ENCODE measurements around the gene UBE2L5.

The UBE2L5 gene

DNA sequence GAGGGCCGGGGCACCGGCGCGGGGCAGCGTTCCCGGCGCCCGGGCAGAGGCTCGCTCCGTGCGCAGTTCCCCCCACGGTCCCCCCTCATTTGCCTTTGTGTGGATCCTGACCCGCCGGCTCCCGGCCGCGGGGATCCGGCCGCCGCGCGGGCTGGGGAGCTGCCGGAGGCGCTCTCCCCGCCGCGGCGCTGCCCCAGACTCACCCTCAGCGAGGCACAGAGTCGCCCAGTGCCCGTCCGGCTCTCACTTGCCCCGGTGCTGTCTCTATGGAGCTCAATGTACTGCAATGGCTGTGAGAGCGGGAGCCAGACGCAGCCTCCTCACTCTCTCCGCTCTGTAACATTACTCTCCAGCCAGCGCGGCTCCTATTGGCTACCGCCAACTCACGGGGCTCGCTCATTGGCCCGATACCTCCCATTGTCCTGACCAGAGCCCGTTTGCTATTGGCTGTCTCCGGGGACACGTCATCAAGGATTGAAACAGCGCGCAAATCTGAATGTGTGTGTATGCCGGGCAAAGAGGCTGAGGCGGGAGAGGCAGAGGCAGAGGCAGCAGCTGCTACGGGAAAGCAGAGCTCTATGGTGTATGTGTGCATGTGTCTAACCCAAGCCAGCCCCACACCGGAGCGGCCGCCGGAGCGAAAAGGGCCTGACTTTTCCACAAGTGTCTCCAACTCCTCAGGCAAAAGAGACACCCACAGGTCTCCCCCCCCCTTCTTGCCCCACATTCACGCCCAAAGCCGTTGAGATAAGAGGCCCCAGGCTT, 43.5 kb downstream of the UBE2L5 start, which contains the start of gene HMGB1 (continued):
- TF ChIP-seq OVOL3 (tag by site-specific recombination; IDR thresholded peaks at IDR 0.05), result no peak
- peak; percentile 90 for TF ChIP-seq SP2 (tag by site-specific recombination; IDR thresholded peaks at IDR 0.05)
- TF ChIP-seq ZNF23 (tag by site-specific recombination; IDR thresholded peaks at IDR 0.05; ENCODE audit: borderline replicate concordance), result no peak
- TF ChIP-seq ZBTB26 (tag by site-specific recombination; optimal IDR thresholded peaks at IDR 0.05), result peak; percentile 30
- no peak for TF ChIP-seq ZNF670 (tag by site-specific recombination; IDR thresholded peaks at IDR 0.05; ENCODE audit: low read depth)
- peak; percentile 86 for TF ChIP-seq ZNF335 (tag by site-specific recombination; conservative IDR thresholded peaks at IDR 0.05)
- no peak for TF ChIP-seq ZNF324 (tag by site-specific recombination; IDR thresholded peaks at IDR 0.05)
- TF ChIP-seq SALL2 (tag by site-specific recombination; IDR thresholded peaks at IDR 0.05; ENCODE audit: borderline replicate concordance), result no peak
- no peak for TF ChIP-seq ZNF140 (tag by site-specific recombination; IDR thresholded peaks at IDR 0.05)
- TF ChIP-seq ZNF433 (tag by site-specific recombination; IDR thresholded peaks at IDR 0.05; ENCODE audit: low read depth), result no peak
- TF ChIP-seq ZNF560 (tag by site-specific recombination; IDR thresholded peaks at IDR 0.05; ENCODE audit: borderline replicate concordance), result no peak
- TF ChIP-seq, protein P1, sequence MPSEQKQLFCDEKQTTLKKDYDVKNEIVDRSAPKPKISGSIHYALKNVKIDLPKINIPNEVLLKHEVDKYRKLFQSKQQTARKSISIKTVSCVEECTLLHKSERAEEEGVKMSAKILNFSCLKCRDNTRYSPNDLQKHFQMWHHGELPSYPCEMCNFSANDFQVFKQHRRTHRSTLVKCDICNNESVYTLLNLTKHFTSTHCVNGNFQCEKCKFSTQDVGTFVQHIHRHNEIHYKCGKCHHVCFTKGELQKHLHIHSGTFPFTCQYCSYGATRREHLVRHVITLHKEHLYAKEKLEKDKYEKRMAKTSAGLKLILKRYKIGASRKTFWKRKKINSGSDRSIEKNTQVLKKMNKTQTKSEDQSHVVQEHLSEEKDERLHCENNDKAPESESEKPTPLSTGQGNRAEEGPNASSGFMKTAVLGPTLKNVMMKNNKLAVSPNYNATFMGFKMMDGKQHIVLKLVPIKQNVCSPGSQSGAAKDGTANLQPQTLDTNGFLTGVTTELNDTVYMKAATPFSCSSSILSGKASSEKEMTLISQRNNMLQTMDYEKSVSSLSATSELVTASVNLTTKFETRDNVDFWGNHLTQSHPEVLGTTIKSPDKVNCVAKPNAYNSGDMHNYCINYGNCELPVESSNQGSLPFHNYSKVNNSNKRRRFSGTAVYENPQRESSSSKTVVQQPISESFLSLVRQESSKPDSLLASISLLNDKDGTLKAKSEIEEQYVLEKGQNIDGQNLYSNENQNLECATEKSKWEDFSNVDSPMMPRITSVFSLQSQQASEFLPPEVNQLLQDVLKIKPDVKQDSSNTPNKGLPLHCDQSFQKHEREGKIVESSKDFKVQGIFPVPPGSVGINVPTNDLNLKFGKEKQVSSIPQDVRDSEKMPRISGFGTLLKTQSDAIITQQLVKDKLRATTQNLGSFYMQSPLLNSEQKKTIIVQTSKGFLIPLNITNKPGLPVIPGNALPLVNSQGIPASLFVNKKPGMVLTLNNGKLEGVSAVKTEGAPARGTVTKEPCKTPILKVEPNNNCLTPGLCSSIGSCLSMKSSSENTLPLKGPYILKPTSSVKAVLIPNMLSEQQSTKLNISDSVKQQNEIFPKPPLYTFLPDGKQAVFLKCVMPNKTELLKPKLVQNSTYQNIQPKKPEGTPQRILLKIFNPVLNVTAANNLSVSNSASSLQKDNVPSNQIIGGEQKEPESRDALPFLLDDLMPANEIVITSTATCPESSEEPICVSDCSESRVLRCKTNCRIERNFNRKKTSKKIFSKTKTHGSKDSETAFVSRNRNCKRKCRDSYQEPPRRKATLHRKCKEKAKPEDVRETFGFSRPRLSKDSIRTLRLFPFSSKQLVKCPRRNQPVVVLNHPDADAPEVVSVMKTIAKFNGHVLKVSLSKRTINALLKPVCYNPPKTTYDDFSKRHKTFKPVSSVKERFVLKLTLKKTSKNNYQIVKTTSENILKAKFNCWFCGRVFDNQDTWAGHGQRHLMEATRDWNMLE (tag by site-specific recombination; conservative IDR thresholded peaks at IDR 0.05; ENCODE audit: low read depth), result no peak
- no peak for TF ChIP-seq OSR2 (tag by site-specific recombination; IDR thresholded peaks at IDR 0.05)
- TF ChIP-seq ZFHX2 (tag by site-specific recombination; conservative IDR thresholded peaks at IDR 0.05), result 0 out of 2 replicates have a peak, but pooled peaks have one; percentile 12
- no peak for TF ChIP-seq ZNF544 (tag by site-specific recombination; IDR thresholded peaks at IDR 0.05)
- no peak for TF ChIP-seq ZBTB48 (tag by site-specific recombination; IDR thresholded peaks at IDR 0.05)
- TF ChIP-seq ZBTB8A (tag by site-specific recombination; IDR thresholded peaks at IDR 0.05), result peak; percentile 82
- peak; percentile 74 for TF ChIP-seq ZSCAN30 (tag by site-specific recombination; IDR thresholded peaks at IDR 0.05)
- TF ChIP-seq ZNF639 (tag by site-specific recombination; IDR thresholded peaks at IDR 0.05), result no peak
- TF ChIP-seq, protein P2, sequence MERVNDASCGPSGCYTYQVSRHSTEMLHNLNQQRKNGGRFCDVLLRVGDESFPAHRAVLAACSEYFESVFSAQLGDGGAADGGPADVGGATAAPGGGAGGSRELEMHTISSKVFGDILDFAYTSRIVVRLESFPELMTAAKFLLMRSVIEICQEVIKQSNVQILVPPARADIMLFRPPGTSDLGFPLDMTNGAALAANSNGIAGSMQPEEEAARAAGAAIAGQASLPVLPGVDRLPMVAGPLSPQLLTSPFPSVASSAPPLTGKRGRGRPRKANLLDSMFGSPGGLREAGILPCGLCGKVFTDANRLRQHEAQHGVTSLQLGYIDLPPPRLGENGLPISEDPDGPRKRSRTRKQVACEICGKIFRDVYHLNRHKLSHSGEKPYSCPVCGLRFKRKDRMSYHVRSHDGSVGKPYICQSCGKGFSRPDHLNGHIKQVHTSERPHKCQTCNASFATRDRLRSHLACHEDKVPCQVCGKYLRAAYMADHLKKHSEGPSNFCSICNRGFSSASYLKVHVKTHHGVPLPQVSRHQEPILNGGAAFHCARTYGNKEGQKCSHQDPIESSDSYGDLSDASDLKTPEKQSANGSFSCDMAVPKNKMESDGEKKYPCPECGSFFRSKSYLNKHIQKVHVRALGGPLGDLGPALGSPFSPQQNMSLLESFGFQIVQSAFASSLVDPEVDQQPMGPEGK (tag by site-specific recombination; IDR thresholded peaks at IDR 0.05), result no peak; the same call in 1 of the 2 replicates
- TF ChIP-seq, protein P3, sequence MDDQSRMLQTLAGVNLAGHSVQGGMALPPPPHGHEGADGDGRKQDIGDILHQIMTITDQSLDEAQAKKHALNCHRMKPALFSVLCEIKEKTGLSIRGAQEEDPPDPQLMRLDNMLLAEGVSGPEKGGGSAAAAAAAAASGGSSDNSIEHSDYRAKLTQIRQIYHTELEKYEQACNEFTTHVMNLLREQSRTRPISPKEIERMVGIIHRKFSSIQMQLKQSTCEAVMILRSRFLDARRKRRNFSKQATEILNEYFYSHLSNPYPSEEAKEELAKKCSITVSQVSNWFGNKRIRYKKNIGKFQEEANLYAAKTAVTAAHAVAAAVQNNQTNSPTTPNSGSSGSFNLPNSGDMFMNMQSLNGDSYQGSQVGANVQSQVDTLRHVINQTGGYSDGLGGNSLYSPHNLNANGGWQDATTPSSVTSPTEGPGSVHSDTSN (CRISPR knock-in tag; IDR thresholded peaks at IDR 0.05), result no peak
